Activated T-cell treated with anti-CD3 and anti-CD28 coated beads for 1 hour (primary cell): Measurements from ENCODE around the gene KCNQ1.

Source experiments
- DNase-seq: peaks from one replicate; pipeline ENCODE4 v3.0.0-alpha.2; 2020; ENCODE audit warnings: low read depth

The KCNQ1 gene

DNA sequence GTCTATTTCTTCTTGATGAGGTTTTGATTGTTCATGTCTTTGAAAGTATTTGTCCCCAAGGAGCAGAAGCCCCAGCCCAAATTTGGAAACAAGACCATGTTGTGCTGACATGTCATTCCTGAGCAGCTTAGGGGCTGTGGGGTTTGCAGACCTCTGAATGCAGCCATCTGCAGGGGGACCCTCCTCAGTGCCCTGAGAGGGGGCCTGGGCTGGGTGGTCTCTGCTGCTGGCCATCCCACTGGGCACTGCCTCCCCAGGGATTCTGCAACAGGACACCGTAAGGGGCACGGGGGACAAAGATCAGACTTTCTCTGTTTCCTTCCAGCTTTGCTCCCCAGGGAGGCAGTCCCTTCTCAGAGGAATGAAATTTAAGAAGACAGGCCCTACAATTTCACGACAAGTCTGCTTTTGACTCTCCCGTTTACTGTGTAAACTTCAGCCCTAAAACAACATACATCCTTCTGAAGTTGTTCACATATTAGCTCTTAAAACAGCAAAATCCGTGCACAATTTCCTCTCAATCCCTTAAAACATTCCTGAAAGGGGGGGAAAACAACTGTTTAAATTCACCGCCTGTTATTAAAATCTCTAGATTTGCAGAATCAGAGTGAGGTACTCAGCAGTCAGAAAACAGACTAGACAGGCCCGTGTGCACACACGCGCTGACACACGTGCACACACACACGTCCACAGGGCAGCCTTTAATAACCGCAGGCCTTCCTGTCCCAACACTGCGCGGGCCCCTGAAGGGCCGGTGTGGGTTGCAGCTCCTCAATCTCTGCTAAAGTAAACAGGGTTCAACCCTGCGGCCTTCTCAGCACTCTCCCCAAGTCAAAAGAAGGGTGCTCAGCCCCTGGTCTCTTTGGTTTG is 109.8 kb downstream of the KCNQ1 start:
- DNase-seq = no peak

DNA sequence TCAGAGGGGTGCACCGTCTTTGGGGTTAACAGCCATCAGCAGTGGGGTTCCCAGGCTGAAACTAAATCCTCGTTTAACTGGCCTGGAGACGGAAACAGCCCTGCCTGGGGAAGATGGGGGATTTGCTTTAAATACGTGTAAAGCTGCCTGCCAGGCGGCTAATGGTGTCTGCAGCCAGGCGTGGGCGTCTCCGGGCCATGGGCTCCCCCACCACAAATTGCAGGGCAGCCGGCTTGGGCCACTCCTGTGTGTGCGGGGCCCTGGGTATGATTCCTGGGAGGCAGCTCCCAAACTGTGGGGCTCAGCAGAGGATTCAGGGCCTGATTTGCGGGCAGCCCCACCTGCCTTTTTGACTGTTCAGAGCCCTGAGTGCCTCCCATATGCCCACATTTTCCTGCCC is 110.5 kb downstream of the KCNQ1 start:
- DNase-seq = no peak

DNA sequence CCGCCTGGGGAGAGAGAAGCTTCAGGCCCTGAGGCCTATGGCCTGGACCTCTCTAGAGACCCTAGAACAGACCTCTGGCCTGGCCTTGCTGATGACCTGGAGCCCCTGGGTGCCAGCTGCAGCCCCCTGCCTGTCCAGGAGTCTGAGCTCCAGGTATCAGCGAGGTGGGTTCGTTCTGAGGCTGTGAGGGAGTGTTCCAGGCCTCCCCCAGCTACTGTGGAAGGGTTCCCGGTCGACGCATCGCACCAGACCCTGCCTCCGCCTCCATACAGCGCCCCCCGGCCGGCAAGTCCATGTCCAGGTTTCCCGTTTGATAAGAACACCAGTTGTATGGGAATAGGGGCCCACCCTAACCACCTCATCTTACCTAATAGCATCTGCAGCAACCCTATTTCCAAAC is 111.1 kb downstream of the KCNQ1 start:
- no peak for DNase-seq

DNA sequence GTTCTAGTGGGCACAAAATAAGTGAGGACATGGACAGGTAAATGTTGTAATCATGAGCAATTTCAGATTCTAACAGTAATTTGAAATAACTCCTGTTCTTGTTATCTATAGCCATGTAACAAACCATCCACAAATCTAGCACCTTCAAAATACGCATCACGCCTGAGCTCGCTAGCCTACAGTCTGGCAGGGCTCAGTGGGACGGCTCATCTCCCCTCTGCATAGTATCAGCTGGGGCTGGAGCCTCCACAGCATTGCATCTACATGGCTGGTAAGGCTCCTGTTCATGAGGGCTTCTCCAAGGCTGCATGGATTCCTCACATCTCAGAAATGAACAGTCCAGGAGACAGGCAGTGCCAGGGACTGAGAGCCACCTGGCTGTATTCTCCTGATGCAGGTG is 112.6 kb downstream of the KCNQ1 start:
- no peak for DNase-seq

DNA sequence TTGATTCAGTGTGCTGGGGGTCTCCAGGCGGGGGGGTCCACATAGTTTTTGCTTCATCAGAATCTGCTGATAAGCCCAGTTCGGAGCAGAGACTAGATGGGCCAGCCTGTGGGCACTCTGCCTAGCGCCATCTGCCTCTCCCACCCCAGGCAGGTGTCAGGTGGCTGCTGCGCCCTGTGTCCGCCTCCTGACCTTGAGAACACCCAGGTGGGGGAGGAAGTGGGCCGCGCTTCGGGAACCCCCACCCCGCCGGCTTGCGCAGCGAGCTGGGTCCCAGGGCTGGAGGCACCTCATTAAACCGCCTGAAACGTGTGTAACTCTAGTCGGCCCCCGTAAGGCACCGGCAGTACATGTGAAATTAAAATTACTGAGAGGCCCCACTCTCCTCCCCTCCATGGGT is 113.6 kb downstream of the KCNQ1 start:
- DNase-seq = no peak

DNA sequence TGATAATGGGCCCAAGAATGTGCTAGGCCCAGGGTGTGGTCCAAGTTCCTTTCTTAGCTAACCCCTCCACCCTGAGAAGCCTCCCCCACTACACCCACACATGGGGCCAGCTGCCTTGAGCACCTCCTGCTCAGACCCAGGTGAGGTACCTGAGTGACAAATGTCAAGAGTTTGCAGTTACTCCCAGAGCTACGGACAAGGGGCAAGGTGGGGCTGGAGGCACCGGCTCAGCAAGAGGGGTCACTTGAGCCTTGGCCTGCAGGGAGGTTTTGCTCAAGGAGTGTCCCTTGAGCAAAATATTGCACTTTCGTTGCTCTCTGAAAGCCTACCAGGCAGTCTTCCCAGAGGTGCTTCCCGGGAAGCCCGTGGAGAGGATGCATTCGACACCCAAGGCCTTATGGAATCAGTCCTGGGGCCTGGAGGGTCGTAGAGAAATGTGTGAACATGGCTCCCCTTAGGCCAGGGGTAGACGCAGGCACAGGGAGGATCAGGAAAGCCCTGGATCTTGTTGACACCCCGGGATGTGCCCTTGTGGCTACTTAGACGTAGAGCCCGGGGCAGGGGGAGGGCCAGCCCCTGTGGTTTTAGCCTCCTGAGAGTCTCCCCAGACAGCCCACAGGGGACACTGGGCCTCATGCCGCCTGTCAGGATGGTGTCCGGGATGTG is 114.2 kb downstream of the KCNQ1 start:
- DNase-seq = no peak

DNA sequence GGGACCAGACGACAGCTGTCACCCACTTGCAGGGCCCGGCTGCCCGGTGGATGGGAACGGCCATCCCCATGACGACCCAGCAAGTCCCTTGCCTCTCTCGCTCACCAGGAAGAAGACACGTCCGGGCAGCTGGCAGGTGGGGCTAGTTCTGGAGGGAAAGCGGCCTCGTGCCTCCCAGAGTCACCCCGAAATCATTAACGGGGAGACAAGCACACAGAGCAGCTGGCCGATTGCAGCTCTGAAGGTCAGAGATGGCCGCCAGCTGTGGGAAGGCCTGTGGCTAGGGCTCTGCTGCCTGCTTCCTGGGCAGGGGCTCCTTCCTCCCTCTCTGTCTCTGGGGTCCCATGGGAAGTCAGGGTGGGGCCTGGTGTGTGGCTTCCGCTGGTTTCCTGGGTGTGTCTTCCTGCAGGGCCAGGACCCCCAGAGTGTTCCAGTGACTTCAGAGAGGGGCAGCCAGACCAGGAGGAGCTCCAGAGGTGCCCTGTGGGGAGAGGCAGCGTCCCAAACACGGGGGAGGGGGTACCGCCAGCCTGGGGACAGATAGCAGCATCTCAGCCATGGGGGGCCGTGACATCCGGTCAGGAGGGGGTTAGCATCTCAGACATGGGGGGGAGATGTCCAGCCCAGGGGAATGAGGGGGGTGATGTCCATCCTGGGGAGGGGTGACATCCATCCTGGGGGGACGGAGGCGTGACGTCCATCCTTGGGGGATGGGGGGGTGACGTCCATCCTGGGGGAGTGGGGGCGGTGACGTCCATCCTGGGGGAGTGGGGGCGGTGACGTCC is 114.9 kb downstream of the KCNQ1 start:
- DNase-seq = no peak

DNA sequence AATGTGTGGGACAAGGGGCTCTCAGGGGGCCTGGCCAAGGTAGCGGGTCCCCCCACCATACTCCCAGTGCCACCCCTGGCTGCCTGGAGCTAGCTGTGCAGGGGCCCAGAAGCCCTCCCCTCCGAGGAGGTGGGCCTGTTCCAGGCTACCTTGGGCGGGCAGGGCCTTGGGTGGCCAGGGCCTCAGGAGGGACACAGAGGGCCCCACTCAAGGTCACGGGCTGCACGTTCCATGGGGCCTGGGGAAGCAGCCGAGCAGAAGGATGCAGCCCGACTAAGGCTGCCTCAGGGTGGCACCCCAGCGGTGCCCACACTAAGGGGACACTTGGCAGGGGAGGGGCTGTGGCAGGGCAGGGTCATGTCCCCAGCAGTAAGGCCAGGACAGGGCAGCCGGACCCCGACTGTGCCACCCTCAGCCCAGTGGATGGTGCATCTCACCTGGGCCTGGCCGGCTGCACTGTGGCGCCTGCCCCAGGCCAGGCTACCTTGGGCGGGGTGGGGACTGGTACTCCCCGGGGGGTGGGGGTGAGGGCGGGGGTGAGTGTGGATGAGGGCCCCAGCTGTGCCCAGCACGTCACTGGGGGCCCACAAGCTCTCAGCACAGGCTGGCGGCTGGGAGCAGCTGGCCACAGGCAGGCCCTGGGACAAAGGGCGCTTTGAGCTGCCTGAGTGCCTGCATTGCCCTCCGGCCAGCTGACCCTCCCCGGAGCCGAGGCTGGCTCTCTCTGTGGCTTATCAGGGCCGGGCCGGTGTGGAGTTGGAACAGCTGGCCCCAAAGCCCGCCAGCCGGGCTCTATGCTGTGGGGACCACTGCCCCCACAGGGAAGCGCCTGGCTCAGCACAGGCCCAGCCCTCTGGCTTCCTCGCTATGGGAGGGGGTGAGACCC is 117.1 kb downstream of the KCNQ1 start:
- DNase-seq = no peak

DNA sequence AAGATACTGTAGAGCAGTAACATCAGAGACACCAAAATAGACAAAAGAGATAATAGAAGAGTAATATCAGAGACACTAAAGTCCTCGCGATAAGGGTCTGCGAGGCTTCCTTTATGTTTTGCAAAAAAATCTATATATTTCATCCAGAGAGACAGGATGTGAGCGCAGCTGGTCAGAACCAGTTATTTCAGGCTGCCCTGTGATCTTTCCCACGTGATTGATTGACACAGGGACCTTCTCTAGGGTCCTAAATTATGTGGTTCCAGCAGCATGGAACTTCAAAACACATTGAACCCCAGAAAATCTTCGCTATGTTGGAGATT is 118.0 kb downstream of the KCNQ1 start:
- no peak for DNase-seq

DNA sequence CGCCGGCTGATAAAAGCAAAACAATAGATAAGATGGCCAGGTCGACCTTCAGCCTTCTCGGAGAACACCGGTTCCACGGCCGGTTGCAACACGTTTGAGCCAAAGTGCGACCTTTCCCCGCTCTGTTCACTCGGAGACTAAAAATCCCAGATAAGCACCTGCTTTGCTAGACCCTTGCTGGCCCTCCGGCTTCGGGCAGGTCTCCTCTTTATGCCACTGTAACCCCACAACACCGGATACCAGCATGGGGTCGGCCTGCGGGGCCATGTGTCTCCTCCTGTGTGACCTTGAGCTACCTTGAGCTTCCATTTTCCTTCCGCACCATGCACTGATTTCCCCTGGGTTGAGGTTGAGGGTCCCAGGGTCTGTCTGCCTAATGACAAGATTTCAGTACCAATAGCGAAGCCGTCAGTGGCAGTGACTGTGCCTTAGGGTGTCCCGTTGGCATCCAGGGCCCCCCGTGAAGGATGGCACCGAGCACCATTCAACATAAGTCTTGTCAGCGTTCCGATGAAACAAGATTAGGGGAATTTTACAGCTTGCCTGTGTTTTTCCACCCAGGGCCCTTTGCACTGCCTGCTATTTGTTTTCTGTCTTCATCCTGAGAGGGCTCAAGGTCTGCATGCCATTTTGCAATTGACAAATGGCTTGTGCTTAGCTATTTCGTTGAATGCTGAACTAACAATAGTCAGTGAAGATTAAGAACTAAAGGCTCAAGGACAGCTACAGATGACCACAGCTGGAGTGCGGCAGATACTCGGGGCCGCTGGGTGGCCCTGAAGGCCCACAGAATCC is 118.6 kb downstream of the KCNQ1 start:
- DNase-seq = no peak

DNA sequence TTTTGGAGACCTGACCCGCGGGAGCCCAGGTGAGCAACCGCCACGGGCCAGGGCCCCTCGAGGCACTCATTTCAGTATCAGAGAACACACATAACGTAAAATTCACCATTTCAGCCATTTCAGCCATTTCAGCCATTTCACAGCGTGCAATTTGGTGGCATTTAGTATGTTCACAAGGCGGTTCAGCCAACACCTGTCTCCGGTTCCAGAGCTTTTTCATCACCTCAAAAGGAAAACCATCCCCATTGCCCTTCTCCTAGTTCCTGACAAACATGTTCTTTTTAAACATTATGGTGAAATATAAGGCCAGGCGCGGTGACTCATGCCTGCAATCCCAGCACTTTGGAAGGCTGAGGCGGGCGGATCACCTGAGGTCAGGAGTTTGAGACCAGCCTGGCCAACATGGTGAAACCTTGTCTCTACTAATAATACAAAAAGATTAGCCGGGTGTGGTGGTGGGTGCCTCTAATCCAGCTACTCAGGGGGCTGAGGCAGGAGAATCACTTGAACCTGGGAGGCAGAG is 119.3 kb downstream of the KCNQ1 start:
- no peak for DNase-seq

DNA sequence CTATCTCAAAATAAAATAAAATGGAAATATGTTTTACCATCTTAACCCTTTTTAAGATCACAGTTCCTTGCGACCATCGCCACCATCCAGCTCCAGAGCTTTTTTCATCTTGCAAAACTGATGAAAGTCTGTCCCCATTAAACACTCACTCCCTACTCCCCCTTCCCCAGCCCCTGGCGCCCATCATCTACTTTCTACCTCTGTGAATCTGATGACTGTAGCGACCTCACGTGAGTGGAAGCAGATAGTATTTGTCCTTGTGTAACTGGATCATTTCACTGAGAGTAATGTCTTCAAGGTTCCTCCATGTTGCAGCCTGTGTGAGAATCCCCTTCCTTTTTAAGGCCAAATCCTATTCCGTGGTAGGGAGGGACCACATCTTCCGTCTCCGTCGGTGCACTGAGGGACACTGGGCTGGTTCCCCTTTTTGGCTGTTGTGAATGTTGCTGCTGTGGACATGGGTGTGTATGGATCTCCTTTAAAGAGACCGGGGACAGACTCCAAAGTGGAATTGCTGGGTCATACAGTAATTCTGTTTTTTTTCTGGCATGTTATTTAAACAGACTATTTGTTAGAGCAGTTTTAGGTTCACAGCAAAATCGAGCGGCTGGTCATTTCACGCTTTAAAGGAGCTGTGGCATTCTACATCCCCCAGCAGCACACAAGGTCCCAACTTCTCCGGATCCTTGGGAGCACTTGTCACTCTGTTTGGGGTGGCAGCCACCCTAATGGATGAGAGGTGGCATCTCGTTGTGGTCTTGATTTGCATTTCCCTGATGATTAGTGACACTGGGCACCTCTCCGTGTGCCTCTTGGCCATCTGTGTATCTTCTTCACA is 120.0 kb downstream of the KCNQ1 start:
- no peak for DNase-seq

DNA sequence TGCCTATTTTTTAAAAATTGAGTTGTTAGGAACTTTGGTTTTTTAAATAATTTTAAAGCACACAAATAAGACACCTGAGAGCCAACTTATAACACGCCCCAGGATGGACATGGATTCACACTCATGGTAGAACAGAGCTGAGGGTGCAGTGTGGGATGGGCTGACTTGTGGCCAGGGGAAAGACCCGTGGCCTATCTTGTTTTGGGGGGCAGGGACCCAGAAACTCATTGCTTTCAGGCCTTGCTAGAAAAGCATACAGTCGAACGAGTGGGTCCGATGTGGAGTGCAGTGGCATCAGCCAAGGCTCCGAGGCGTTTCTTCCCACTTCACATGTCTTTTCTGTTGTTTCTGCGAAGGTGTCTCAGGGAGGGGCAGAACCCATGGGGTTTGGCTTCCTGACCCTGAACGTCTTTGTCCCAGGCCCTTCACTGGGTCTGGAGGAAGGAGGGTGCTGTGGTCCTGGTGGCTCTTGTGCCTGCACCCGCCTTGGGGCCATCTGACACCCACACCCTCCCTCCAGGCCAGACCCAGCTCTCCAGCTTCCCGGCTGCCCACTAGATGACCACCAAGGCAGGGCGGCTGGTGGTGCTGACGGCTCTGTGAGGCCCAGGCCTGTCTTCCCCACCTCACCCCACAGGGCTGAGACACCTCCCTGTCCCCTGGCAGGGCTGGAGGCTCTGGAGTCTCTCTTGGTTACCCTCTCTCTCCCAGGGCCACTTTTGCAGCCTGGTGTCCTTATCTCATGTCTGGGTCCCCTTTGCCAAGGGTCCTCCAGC is 120.8 kb downstream of the KCNQ1 start:
- no peak for DNase-seq

DNA sequence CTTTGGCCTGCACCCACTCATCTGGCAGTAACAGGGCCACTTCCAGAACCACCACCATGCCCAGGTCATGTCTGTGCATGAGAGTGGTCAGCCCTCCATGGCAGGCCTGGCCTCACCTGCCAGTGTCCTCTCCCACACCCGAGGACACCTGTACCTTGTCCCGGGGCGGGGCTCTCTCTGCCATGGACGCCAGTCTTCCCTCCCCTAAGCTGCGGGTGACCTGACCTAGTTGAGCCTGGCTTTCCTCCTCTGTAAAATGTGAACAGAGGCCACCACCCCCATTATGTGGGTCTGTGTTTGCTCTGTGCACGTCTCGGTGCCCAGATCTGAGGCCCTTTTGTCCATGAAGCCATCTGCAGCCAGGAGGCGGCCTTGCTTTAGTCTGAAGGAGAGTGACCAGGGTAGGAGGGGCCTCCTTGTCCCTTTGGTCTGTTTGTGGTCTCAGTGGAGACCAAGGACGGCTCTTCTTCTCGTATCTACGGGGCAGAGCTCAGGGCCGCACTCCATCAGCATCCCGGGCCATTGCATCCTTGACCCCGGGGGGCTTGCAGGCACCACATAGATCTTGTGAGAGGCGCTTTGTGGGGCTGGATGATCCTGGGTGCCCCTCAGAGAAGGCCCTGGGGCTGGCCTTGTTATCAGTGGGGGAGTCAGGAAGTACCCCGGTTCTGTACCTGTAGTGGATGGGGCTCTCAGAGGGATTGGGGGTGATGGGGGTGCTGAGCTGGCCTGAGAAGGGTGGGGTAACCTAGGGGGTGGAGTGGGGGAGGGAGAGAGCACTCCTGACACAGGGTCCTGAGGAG is 121.6 kb downstream of the KCNQ1 start:
- no peak for DNase-seq

DNA sequence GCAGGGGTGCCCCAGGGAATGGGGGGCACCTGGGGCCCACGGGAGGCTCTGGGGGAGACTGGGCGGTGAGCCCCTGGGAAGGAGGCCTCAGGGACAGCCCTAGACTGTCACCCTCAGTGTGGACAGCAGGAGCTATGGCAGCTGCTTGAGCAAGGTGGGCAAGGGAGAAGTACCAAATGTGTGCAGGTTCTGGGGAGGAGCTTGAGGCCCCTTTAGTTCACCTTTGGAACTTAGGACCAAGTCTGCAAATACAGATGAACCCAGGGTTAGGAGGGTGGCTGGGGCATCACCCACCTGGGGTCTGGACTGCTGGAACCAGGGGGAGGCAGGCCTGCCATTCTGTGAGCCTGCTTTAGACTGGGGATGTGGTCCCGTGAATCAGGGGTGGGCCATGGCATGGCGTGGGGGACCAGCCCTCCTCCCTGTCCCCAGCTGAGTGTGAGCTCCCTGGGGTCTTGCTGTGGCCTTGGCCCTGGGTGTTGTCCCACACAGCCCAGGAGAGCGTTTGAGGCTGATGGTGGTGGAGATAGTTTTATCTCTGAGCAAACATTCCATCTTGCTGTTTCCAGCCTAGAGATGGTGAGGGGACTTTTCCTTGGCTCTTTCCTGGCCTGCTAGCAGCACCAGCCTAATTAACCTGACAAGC is 122.3 kb downstream of the KCNQ1 start:
- no peak for DNase-seq

DNA sequence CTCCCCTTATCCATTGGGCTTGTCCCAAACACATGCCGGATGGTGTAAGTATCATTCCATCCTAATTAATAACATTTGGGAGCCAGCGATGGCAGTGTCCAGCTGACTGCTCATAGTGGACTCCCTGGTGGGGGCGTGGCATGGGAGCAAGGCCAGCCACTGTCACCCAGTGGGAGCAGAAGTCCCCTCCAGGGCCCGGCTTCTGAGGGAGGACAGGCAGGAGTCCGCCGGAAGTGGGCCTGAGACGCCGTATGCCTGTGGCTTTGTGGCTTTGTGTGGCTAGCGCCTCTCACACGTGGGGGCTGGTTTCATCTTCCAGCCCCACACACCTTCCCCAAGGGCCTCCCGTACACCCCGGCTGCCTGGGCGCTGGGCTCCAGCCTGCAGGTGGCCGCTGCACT is 124.5 kb downstream of the KCNQ1 start:
- no peak for DNase-seq

DNA sequence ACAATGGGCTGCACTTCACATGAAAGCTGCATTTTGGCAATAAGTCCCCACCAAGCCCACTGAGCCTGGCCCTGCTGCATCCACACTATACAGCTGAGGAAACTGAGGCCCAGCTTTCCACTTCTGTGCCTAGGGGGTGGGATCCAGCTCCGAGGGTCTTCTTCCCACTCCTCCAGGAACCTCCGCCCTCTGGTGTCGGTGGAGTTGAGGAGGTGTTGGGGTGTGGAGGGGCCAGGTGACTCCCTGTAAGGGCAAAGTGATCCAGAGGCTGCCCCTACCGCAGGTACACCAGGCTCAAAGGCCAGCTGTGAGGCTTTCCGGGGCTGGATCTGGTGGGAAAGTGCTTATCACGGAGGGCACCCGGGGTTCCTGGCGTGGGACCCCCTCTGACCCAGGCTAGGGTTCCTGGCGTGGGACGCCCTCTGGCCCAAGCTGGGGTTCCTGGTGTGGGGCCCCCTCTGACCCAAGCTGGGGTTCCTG is 125.0 kb downstream of the KCNQ1 start:
- no peak for DNase-seq
